ENCODE data around the gene PPP1R17.

The PPP1R17 gene

GRCh38 chr7:31665546-31665945 is 21.5 kb upstream of the PPP1R17 start:
- no peaks in the 10 kb centered on the region for H3K4me1 ChIP-seq
- intact Hi-C loops (cut with DNase I; ENCODE audit: low total_unique reads), result no loop called here
- H3K27ac ChIP-seq, result no peak overlapping the region
- TF ChIP-seq, protein P1, sequence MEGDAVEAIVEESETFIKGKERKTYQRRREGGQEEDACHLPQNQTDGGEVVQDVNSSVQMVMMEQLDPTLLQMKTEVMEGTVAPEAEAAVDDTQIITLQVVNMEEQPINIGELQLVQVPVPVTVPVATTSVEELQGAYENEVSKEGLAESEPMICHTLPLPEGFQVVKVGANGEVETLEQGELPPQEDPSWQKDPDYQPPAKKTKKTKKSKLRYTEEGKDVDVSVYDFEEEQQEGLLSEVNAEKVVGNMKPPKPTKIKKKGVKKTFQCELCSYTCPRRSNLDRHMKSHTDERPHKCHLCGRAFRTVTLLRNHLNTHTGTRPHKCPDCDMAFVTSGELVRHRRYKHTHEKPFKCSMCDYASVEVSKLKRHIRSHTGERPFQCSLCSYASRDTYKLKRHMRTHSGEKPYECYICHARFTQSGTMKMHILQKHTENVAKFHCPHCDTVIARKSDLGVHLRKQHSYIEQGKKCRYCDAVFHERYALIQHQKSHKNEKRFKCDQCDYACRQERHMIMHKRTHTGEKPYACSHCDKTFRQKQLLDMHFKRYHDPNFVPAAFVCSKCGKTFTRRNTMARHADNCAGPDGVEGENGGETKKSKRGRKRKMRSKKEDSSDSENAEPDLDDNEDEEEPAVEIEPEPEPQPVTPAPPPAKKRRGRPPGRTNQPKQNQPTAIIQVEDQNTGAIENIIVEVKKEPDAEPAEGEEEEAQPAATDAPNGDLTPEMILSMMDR (IDR thresholded peaks at IDR 0.05), result no peak
- no peaks in the 10 kb centered on the region for H3K27me3 ChIP-seq
- H3K4me3 ChIP-seq, result no peak overlapping the region
- H3K9me3 ChIP-seq, result peaks cover 0 to under 1% (median 0%) of the 10 kb centered on the region in 3 donors
- H3K36me3 ChIP-seq, result no peaks in the 10 kb centered on the region
- DNase-seq, result no peak

DNA sequence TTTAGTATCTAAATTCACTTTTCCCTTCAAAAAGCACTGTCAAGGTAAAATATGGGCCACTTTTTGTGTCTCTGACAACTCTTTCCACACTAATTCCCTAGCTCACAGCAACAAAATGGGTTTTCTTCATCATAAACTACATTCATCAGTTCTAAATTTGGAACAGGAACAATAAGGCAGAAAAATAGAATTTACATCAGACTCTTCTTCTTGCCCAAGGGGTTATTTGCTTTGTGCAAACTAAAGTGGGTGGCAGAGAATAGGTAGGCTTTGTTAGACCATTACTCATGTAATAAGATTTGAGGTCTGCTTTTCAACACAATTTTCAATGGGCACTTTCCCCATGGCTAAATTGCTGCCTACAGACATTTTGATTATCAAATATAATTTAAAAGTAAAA is 17.6 kb upstream of the PPP1R17 start:
- H3K27ac ChIP-seq, result no peak overlapping the region
- no peak for DNase-seq
- H3K4me1 ChIP-seq, result no peaks in the 10 kb centered on the region
- peaks cover 0 to 10% (median 0%) of the 10 kb centered on the region in 3 donors for H3K9me3 ChIP-seq
- intact Hi-C loops (cut with DNase I; ENCODE audit: low total_unique reads), result no loop called here
- no peaks in the 10 kb centered on the region for H3K36me3 ChIP-seq
- H3K27me3 ChIP-seq, result no peaks in the 10 kb centered on the region
- TF ChIP-seq, protein P1 (IDR thresholded peaks at IDR 0.05), result no peak
- no peak overlapping the region for H3K4me3 ChIP-seq

DNA sequence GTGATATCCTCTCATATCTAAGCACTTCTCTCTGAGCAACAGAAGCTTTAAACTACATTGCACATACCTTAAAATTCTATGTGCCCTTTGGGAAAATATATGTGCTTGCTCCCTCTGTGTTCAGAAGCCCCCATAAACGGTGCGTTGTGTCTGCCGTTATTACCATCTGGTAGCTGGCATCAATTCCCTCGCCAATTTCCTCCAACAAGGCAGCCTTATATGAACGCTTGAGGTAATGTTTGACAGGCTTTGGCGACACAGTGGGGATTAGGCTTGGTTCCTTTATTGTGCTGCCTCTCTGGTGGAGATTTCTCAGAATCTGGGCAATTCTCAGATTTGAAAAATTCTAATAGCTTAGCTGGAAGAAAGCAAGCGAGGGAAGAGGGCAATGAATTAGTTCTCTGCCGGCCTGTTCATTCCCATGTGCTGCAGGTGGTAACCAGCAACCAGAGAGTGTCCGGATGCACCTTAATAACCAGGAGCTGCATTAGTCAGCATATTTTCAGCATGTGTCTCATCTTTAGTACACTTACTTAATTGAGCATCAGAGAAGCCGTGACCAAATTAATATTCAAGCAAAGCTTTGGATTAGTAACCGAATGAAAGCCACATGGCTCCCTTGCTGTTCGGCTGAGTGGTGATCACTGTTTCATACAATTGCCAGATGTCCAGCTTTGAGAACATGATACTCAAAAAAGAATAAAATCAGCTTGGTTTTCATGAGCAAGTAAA is 7.3 kb upstream of the PPP1R17 start:
- Histone ChIP-seq H3K9me3 (no peaks in the 10 kb centered on the region), H3K4me1 (no peaks in the 10 kb centered on the region), H3K27ac (no peak overlapping the region), H3K4me3 (no peak overlapping the region), H3K27me3 (no peaks in the 10 kb centered on the region), H3K36me3 (no peaks in the 10 kb centered on the region)
- TF ChIP-seq, protein P1 (IDR thresholded peaks at IDR 0.05), result no peak
- DNase-seq, result no peak
- intact Hi-C loops (cut with DNase I; ENCODE audit: low total_unique reads), result no loop called here

GRCh38 chr7:31683445-31684225 is 3.4 kb upstream of the PPP1R17 start:
- no peaks in the 10 kb centered on the region for H3K27me3 ChIP-seq
- H3K4me1 ChIP-seq, result no peaks in the 10 kb centered on the region
- TF ChIP-seq, protein P1 (IDR thresholded peaks at IDR 0.05), result no peak
- H3K27ac ChIP-seq, result no peak overlapping the region
- no peak overlapping the region for H3K4me3 ChIP-seq
- H3K36me3 ChIP-seq, result no peaks in the 10 kb centered on the region
- intact Hi-C loops (cut with DNase I; ENCODE audit: low total_unique reads), result no loop called here
- no peak for DNase-seq
- no peaks in the 10 kb centered on the region for H3K9me3 ChIP-seq

DNA sequence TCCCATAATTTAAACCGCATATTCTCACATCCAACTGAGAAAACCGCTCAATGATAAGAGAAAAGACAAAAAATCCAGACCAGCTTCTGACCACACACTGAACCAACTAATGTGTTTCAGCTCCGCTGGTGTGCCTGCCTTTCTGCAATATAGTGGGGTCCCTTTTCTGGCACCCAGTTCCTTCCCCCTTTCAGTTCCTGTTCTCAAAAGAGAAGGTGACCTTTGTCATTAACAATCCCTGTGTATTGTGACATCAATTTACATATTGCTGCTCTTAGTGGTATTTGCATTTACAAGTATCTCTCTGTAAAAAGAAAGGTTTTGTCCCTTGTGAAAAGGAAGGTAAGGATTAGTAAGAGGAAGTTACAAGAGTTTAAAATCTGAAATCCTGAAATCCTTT is 1.4 kb downstream of the PPP1R17 start:
- no peaks in the 10 kb centered on the region for H3K36me3 ChIP-seq
- intact Hi-C loops (cut with DNase I; ENCODE audit: low total_unique reads), result no loop called here
- no peak for DNase-seq
- no peak overlapping the region for H3K27ac ChIP-seq
- H3K27me3 ChIP-seq, result no peaks in the 10 kb centered on the region
- no peak overlapping the region for H3K4me3 ChIP-seq
- H3K9me3 ChIP-seq, result no peaks in the 10 kb centered on the region
- no peaks in the 10 kb centered on the region for H3K4me1 ChIP-seq
- TF ChIP-seq, protein P1 (IDR thresholded peaks at IDR 0.05), result no peak
